Tongue (tissue), 3 donors: Measurements from ENCODE around the gene CTSS. TPM values are rescaled to one million over a fixed set of nuclear protein-coding genes. Genes with fewer than 3 reads are reported as not detected.

ENCODE experiments used
- DNase-seq: peaks from one replicate; pipeline ENCODE4 v3.0.0-alpha.2; 2015
- small RNA-seq: library from RNA; depleted of rRNA; stranded (forward); fragments of <200 nt; gene quantifications from one replicate; pipeline ENCODE3, GENCODE V24; 2014; ENCODE audit warnings: low replicate concordance
- total RNA-seq: library from RNA; depleted of rRNA; stranded (reverse); fragments of >200 nt; gene quantifications from one replicate; pipeline ENCODE4 v1.2.3, GENCODE V29; 2014

CTSS gene
- total RNA-seq, 1 donor from 2014 or later = 17.6 TPM

DNA sequence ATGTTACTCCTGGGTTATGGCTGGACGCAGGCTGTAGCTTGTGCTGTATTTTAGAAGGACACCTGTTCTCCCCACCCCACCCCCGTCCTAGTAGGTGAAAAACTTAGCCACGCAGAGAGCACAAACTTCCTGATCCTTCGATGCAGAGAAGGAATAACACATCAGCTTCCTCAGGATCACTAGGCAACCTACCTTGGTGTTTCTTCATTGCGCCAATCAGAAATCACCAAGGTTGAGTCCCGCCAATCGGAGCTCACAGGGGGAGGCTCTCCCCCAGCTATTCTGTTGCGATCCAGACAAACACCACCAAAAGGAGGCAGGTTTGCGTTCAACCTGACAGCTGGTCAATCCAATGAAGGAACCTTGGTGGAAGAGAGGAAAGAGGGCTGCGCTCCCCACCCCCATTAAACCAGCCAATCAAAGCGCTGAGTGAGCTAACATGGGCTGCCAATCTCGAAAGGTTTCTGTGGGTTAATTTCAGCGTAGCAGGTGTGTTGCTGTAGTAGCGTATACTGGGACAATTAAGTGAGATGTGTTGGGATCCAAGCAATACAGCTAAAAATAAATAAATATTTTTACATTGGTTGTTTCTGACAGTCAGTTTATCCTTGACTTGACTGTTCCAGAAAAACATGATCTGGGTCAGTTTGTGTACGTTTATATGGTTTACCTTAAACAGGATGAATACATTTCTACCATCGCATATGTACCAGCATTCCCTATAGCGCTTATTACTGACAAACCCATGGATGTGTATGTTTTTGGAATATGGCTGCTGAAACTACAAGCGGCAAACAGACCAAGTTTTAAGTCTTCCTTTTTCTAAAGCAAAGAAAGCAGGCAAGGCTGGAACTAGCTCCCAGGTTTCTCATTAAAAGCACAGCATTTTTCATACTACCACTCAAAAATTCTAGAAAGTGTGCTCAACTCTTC, 68.3 kb downstream of the CTSS start, which contains the start of gene GOLPH3L:
TSS of gene GOLPH3L (minus strand) at position 160 of the 933 bp plus-strand sequence. CDS start 2,316 bp downstream, outside the sequence.
- peak; percentile 99 for DNase-seq

DNA sequence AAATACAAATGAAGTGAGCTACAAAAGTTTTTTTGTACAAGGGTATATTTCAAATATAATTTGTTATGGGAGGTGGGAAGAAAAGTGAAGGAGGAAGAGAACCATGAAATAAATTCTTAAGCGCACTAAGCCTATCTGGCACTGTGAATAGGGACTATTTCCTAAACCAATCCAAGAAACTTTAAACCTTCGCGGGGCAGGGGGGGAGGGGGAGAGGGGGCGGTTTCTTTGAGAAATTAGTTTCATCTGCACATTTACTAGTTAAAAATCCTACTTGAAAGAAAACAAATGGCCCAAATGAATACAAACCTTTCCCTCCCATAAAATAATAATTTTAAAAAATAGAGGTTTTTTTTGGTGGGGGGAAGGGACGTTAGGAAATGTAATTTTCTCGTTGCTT, 69.0 kb downstream of the CTSS start:
- peak; percentile 32 for DNase-seq

DNA sequence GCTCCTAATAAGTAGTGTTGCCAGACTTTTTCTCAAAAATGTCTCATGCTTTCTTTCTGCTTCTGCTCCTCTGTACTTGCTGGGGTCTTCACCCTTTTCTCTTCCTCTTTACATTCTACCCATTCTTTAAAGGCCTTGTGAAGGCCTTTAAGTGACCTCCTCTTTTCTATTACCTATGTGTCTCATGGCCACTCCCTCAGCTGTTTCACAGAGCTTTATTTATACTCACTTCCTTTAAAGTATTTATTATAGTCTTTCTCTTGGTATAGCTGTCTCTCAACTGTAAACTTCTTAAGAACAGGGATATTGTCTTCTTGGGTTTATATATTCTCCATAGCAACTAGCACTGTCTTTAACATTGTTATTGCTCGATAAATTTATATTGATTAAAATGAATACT, 69.4 kb downstream of the CTSS start:
- DNase-seq = peak; percentile 1

- DNase-seq = no peak
Measured at GRCh38 chr1:150695561-150695960, 70.0 kb downstream of the CTSS start.

DNA sequence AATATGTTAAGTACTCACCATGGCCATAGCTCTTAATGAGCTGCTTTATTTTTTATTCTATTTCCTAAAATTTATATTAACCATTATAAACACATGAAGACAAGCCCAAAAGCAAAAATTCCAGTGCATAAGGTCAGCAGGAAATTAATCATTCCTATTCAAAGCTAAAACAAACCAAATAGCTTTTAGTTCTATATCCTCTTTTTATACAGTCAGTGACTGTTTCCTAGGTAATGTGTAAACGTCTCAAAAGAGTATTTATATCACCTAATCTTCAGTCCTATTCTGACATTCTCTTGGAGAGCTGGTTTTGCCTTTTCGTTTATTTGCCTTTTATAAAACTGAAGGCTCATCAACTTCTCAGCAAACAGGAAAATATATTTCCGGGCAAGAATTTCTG, 72.9 kb downstream of the CTSS start:
- DNase-seq = peak; percentile 5

DNA sequence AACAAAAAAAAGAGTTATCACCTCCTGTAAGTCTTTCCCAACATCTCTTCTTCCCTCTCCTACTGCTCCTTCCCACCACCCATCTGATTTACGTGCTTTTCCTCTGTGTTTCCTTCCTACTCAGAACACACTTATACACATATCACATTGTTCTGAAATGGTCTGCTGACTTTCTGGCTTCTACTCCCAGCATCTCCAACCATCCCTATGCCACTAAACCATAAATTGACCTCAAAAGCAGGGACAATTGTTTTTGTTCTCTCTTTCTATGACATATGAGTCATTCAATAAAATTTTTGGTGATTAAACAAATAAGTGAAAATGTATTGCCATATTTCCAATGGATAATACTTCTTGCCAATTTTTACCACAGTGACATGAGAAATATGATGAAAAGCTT, 76.8 kb downstream of the CTSS start:
- DNase-seq = no peak

GRCh38 chr1:150686275-150686674, 79.3 kb downstream of the CTSS start:
- no peak for DNase-seq

DNA sequence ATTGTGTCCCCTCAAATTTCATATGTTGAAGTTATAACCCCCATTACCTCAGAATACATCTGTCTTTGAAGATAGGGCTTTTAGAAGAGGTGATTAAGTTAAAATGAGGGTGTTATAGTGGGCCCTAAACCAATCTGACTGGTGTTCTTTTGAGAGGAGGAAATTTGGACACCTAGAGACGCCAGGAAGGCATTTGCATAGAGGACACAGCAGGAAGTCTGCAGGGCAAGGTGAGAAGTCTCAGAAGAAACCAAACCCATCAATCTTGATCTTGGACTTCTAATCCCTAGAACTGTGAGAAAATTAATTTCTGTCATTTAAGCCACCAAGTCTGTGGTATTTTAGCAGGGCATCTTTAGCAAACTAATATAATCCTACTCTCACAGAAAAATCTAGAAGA, 81.7 kb downstream of the CTSS start:
- no peak for DNase-seq

Small RNA genes lying within 50 kb of the gene (small RNA-seq; reads per million reads assigned to genes)
- gene RNU6-1042P (not detected), gene RNU6-1309P (not detected)

Other genes with a start within 250 kb of the CTSS start
- gene ADAMTSL4, start 216.4 kb downstream of the CTSS start, total RNA-seq = 50.4 TPM
- gene MCL1, start 186.2 kb downstream of the CTSS start, total RNA-seq = 256 TPM
- 110 TPM for gene ENSA, start 136.2 kb downstream of the CTSS start, total RNA-seq
- gene GOLPH3L, start 68.6 kb downstream of the CTSS start, total RNA-seq = 15.5 TPM
- not detected for gene HORMAD1, start 44.9 kb downstream of the CTSS start, total RNA-seq
- 85.3 TPM for gene CTSK, start 42.5 kb upstream of the CTSS start, total RNA-seq
- gene ARNT, start 110.8 kb upstream of the CTSS start, total RNA-seq = 60.7 TPM
- not detected for gene CTXND2, start 121.4 kb upstream of the CTSS start, total RNA-seq
- gene SETDB1, start 160.6 kb upstream of the CTSS start, total RNA-seq = 31.0 TPM
- gene CERS2, start 209.1 kb upstream of the CTSS start, total RNA-seq = 37.2 TPM
- 1.6 TPM for gene ANXA9, start 216.5 kb upstream of the CTSS start, total RNA-seq
- 15.4 TPM for gene MINDY1, start 241.1 kb upstream of the CTSS start, total RNA-seq
- gene PRUNE1, start 242.7 kb upstream of the CTSS start, total RNA-seq = 26.4 TPM